GM23338 (cell line): ENCODE results near the gene SPATA45.

Experiments
- EZH2 ChIP-seq: fragments of 200-600 bp; sonication (generic); IDR thresholded peaks from one replicate; pipeline ENCODE4 v1.8.0; 2017; ENCODE audit warnings: antibody characterized with exemption, mild to moderate bottlenecking, low read depth; ENCODE audit not compliant: unreplicated experiment
- EZH2phosphoT487 ChIP-seq: fragments of 200-600 bp; sonication (generic); IDR thresholded peaks from one replicate; pipeline ENCODE4 v1.8.1; 2018; ENCODE audit warnings: antibody characterized with exemption; ENCODE audit not compliant: unreplicated experiment
- JUNB ChIP-seq: IDR thresholded peaks from one replicate; pipeline ENCODE4 v1.6.1; 2016; ENCODE audit warnings: antibody characterized with exemption; ENCODE audit not compliant: unreplicated experiment
- POLR2AphosphoS5 ChIP-seq: IDR thresholded peaks from 2 replicates; pipeline ENCODE4 v1.6.1; 2016; ENCODE audit warnings: antibody characterized with exemption, low read depth
- ZNF331 ChIP-seq: fragments of 250-450 bp; sonication (Bioruptor Pico); IDR thresholded peaks from 2 replicates; pipeline ENCODE4 v1.5.0; 2020; ENCODE audit warnings: low read depth, mild to moderate bottlenecking, moderate library complexity
- TF ChIP-seq, protein P1 (sequence below): IDR thresholded peaks from one replicate; pipeline ENCODE4 v1.6.1; 2018; ENCODE audit warnings: antibody characterized with exemption; ENCODE audit not compliant: unreplicated experiment
- TF ChIP-seq, protein P2 (sequence below), 2 experiments: fragments of 200-600 bp in 1 of 2; sonication (generic) in 1 of 2; conservative IDR thresholded peaks; 2 replicates each; pipeline versions ENCODE4 v1.5.1 to v1.6.1; 2016 to 2017; ENCODE audit warnings: antibody characterized with exemption in 2 of 2, low read depth in 2 of 2, mild to moderate bottlenecking in 2 of 2, moderate library complexity in 1 of 2

DNA sequence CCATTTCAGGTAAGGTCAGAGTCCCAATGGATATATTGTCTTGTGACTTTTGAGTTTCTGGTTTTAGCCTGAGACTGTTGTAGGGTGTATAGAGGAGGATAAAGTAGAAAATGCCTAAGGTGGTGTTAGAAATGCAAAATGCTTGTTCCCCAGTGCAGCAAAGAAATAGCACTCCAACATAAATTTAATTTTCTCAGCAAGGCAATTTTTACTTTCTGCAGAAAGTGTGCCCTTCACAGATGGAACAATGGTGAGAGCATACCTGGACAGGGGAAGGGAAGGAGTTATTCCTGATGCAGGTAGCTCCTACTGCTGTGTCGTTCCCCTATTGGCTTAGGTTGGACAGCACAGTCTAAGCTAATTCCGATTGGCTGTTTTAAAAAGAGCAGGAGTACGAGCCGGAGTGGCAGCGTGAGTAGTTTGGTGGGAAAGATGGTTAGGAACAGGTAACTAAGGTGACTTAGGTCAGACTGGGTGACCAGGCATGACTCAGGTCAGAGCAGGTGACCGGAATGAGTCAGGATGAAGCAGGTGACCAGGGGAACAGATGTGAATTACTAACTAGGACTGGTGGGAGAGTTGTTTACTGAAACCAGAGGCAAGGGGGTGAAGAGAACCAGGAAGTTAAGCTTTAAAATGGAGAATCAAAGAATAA is 21.5 kb downstream of the SPATA45 start:
- no peak for TF ChIP-seq EZH2
- TF ChIP-seq, protein P1, sequence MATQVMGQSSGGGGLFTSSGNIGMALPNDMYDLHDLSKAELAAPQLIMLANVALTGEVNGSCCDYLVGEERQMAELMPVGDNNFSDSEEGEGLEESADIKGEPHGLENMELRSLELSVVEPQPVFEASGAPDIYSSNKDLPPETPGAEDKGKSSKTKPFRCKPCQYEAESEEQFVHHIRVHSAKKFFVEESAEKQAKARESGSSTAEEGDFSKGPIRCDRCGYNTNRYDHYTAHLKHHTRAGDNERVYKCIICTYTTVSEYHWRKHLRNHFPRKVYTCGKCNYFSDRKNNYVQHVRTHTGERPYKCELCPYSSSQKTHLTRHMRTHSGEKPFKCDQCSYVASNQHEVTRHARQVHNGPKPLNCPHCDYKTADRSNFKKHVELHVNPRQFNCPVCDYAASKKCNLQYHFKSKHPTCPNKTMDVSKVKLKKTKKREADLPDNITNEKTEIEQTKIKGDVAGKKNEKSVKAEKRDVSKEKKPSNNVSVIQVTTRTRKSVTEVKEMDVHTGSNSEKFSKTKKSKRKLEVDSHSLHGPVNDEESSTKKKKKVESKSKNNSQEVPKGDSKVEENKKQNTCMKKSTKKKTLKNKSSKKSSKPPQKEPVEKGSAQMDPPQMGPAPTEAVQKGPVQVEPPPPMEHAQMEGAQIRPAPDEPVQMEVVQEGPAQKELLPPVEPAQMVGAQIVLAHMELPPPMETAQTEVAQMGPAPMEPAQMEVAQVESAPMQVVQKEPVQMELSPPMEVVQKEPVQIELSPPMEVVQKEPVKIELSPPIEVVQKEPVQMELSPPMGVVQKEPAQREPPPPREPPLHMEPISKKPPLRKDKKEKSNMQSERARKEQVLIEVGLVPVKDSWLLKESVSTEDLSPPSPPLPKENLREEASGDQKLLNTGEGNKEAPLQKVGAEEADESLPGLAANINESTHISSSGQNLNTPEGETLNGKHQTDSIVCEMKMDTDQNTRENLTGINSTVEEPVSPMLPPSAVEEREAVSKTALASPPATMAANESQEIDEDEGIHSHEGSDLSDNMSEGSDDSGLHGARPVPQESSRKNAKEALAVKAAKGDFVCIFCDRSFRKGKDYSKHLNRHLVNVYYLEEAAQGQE: no peak
- TF ChIP-seq EZH2phosphoT487: no peak
- TF ChIP-seq ZNF331: no peak
- TF ChIP-seq, protein P2, sequence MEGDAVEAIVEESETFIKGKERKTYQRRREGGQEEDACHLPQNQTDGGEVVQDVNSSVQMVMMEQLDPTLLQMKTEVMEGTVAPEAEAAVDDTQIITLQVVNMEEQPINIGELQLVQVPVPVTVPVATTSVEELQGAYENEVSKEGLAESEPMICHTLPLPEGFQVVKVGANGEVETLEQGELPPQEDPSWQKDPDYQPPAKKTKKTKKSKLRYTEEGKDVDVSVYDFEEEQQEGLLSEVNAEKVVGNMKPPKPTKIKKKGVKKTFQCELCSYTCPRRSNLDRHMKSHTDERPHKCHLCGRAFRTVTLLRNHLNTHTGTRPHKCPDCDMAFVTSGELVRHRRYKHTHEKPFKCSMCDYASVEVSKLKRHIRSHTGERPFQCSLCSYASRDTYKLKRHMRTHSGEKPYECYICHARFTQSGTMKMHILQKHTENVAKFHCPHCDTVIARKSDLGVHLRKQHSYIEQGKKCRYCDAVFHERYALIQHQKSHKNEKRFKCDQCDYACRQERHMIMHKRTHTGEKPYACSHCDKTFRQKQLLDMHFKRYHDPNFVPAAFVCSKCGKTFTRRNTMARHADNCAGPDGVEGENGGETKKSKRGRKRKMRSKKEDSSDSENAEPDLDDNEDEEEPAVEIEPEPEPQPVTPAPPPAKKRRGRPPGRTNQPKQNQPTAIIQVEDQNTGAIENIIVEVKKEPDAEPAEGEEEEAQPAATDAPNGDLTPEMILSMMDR (conservative IDR thresholded peaks at IDR 0.05; ENCODE audit: low read depth in 2 of 2): no peak
- no peak for TF ChIP-seq POLR2AphosphoS5
- no peak for TF ChIP-seq JUNB
